Measurements from ENCODE around the gene CEND1.
A peak's percentile ranks its signal among the peaks of the same experiment; 100 is the strongest.
"Not testable (repeated sequence)": the region's sequence is repeated elsewhere in the genome, so short reads cannot be mapped to it uniquely, and the experiment has no call there.

Gene CEND1

DNA sequence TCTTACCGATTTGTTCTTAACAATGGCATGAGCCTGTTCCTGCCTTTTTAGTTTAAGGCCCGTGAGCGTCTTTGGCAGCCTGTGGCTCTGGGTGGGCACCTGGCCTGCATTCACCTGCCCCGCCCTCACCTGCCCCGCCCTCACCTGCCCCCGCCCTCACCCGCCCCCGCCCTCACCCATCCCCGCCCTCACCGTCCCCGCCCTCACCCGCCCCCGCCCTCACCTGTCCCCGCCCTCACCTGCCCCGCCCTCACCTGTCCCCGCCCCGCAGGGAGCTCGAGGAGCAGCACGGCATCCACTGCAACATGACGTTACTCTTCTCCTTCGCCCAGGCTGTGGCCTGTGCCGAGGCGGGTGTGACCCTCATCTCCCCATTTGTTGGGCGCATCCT, 26.8 kb downstream of the CEND1 start:
- no peak for DNase-seq

DNA sequence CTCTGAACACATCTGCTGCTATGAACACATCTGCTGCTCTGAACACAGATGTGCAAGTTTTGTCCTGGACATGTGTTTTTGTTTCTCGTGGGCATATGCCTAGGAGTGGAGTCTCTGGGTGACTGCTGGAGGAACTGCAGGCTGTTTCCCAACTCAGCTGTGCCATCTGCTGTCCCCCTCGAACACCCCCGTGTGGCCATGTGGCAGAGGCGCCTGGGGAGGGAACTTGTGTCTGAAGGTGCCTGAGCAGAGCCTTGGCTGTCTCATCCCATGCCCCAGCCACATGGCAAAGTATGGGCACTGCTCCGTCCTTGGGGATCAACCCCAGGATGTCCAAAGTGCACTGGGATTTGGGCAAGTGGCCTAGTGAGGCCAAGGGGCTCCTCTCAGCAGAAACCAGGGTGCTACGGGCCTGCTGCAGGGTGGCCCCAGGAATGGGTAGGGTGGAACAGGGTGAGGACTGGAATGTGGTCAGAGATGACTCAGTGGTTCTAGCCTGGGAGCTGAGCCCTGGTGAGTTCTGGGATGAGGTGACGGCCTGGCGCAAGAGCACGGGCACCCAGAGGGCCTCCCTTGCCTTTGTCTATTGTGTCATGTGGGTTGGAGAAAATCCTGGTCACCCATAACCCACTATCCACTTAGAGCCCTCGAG, 27.3 kb downstream of the CEND1 start:
- peak; percentile 70 for DNase-seq

DNA sequence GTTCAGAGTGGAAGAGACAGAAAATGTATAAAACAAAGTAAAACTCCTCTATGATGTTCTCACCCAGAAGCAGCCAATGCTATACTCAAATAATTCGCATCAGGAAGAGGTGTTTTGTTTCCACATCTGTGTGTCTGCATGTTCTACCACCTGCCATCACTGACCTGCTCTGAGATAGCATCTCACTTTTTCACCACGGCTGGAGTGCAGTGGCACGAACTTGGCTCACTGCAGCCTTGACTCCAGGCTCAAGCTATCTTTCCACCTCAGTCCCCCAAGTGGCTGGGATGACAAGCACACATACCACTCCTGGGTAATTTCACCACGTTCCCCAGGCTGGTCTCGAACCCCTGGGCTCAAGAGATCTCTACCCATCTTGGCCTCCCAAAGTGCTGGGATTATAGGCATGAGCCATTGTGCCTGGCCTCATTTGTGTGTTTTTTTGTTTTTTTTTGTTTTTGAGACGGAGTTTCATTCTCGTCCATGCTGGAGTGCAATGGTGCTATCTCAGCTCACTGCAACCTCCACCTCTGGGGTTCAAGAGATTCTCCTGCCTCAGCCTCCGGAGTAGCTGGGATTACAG, 28.3 kb downstream of the CEND1 start:
- DNase-seq = no peak

DNA sequence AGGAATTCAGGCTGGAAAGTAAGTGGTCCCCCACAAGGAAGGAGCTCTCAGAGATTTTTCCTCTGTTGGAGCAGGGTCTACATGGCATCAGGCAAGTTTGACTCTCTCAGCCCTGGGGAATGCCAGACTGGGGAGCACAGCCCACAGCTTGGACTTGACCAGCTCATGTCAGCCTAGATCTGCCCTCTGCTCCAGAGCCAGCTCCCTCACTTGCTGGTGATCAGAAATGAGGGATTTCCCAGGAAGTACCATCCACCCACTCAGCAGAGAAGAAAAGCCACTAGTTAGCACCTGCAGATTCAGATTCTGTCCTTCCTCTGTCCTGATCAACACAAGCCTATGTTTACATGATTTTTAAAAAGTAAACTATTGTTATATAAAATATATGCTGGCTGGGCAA, 29.7 kb downstream of the CEND1 start:
- DNase-seq = no peak

DNA sequence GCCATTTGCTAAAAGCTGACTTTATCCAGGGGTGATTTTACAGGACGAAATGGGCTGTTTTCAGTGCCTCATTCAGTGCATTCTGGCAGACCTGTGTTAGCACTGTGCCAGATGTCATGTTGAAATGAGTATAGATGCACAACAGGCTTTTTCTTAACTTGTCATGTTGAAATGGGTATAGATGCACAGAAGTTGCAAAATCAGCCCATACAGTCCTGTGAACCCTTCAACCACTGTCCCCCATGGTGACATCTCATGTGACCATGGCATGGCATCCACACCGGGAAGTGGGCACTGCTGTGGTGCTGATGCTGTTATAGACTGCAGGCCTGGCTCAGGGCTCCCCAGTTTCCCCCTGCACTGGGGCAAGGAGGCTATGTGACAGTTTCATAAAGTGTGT, 40.2 kb downstream of the CEND1 start:
- no peak for DNase-seq

DNA sequence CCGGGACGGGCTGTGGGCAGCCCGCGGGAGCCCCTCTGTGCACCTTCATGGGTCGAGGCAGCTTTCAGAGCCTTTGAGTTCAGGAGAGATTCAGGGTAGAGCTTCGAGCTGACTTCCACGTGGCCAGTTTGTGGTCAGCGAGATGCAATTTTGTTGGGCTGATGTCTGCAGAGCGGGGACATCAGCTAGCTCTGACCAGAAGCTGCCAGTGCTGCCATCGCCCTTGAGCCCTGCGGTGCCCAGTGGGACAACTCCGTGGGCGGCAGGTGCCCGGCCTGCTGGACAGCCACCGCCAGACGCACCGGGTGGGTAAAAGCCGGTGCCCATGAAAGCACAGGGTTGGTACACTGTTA, 41.9 kb downstream of the CEND1 start:
- DNase-seq = no peak

DNA sequence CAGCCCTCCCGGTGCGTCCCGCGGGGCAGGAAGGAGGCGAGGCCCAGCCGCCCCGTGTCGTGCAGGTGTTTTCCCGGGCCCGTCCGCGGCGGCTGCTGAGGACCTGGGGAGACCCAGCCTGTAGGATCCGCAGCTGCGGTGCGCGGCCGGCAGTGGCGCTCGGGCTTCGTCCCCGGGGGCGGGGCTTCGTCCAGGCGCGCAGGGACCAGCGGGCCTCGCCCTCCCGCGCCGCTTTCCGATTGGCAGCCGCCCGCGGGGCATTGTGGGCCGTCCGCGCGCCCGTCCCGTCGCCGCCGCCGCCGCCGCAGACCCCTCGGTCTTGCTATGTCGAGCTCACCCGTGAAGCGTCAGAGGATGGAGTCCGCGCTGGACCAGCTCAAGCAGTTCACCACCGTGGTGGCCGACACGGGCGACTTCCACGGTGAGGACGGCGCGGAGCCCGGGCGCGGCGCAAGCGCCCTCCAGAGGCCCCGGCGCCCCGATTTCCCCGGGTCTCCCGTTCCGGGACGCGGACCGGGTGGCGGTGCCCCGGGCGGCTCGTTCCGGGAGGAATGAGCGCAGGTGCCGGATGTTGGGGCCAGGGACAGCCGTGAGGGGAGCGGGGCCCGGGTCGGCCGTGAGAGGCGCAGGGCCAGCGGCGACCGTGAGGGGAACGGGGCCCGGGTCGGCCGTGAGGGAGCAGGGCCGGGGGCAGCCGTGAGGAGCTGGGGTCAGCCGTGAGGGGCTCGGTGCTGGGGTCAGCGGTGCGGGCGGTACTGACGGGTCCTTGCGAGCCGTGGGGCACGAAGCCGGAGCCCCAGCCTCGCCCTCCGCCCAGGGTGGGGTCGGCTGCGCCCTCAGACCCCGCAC, 42.5 kb downstream of the CEND1 start, which contains the start of gene TALDO1:
Gene TALDO1, plus strand, starts transcription at position 307 of the 849 bp plus-strand sequence. Its CDS starts 18 bp downstream, at position 325.
- DNase-seq = peak; percentile 87

DNA sequence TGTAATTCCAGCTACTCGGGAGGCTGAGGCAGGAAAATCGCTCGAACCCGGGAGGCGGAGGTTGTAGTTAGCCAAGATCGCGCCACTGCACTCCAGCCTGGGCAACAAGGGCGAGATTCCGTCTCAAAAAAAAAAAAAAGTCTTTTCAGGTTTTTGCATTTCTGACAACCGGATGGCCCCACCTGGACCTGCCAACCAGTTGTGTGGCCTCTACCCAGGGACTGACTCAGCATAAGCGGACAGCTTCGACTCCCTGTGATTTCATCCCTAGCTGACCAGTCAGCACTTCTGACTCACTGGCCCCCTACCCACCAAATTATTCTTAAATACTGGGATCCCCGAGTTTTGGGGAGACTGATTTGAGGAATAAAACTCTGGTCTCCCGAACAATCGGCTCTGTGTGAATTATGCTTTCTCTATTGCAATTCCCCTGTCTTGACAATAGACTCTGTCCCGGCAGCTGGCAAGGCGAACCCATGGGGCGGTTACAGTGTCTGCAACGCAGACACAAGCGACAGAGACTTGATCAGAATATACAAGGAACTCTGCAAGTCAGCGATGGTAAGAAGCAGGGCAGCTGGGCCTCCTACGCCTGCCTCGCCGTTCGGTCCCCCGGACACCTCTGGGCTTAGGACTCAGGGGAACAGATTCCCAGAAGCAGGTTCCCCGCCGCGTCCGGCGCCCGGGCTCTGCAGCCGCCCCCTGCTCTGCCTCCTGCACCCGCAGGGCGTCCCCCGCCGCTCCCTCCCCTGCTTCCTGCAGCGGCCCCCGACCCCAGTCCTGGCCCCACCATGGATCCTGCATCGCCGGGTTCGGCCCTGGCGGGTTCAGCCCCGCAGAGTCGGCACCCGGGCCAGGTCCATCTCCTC, 43.4 kb downstream of the CEND1 start:
- no peak for DNase-seq

DNA sequence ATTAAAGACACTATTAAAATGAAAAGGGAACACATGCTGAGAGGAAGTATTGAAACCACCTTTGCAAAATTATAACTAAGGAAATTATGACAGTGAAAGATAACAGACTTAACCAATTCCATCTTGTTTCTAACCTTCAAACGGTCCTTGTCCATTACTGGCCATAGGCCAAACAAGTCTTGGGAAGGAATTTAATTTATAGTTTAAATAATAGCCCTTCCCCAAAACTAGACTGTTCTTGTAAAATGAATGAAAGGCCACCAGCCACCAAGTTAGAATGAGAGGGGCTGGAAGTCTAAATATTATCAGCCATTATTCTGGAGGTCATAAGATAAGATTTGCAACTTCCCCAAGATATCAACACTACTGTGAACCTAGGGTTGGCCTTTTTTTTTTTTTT, 44.5 kb downstream of the CEND1 start:
- DNase-seq = no peak

DNA sequence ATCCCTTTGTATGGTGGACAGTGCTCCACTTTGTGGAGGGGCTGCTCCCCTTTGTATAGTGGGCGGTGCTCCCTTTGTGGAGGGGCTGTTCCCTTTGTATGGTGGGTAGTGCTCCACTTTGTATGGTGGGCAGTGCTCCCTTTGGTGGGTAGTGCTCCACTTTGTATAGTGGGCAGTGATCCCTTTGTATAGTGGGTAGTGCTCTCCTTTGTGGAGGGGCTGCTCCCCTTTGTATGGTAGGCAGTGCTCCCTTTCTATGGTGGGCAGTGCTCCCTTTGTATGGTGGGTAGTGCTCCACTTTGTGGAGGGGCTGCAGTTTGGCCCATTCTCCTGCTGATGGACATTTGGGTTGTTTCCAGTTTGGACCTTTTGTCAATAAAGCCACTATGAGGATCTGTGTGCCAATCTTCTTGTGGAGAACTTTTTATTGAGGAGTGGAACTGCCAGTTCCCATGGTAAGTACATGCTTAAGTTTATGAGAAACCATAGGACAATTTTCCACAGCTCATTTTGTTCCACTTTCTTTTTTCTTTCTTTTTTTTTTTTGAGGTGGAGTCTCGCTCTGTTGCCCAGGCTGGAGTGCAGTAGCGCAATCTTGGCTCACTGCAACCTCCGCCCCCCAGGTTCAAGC, 47.2 kb downstream of the CEND1 start:
- no peak for DNase-seq

DNA sequence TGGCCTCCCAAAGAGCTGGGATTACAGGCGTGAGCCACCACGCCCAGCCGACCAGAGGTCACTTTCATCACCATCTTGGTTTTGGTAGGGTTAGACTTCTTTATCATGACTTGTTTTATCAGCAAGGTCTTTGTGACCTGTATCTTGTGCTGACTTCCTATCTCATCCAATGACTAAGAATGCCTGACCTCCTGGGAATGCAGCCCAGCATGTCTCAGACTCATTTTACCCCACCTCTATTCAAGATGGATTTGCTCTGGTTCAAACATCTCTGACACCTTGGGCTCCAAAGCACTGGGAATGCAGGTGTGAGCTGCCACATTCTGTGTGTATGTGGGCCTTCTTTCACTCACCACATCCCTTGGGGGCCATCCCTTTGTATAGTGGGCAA, 47.7 kb downstream of the CEND1 start:
- DNase-seq = no peak

DNA sequence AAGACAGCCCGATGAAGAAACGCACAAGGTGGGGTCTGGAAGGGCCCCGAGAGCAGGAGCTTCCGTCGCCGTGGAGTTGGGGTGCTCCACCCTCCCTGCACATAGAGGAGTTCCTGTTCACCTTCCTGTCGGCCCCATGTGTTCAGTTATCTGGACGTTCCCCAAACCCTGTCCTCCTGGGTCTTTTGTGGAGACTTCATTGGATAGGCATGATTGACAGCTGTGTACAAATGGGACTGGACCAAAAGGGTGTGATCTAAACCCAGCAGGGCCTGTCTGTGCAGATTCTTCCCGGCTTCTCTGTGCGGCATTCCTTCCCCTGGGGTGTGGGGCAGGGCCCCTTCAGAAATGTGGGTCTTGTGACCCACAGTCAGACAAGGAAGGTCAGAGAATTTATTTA, 52.0 kb downstream of the CEND1 start:
- DNase-seq = not testable (repeated sequence)

DNA sequence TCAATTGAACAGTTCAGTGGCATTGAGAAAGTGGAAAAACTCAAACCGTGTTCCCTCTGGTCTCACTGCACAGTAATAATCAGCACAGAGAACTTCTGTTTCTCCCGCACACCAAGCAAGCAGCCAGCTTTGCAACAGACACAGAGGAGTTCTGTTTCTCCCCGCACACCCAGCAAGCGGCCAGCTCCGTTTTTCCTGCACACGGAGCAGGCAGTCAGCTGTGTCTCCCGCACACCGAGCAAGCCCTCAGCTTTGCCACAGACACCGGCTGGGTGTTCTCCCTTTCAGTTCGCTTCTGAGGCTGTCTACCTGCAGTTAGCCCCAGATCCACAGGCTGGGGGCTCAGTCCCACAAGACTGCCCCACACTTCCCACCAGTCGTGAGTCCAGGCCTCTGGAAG, 52.5 kb downstream of the CEND1 start:
- DNase-seq = no peak
